ENCODE data around the gene NEURL4.

DNA sequence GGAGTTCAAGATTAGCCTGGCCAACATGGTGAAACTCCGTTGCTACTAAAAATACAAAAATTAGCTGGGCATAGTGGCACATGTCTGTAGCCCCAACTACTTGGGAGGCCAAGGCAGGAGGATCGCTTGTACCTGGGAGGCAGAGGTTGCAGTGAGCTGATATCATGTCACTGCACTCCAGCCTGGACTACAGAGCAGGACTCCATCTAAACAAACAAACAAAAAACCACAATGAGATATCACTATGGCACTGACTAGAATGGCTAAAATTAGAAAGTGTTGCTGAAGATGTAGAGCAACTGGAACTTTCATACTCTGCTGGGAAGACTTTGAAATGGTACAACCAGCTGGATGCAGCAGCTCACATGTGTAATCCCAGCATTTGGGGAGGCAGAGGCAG is 45.2 kb upstream of the NEURL4 start:
- TF ChIP-seq CTCF (IDR thresholded peaks at IDR 0.05) (no peak), POLR2A (IDR thresholded peaks at IDR 0.05) (no peak)

All from Peyer's patch (tissue), 4 donors.